H1 (cell line): Measurements from ENCODE around the gene CGNL1. TPM values are rescaled to one million over a fixed set of nuclear protein-coding genes. Genes with fewer than 3 reads are reported as not detected.

Experiments used
- CTCF ChIA-PET: fragments of 300-600 bp; sonication (Branson Sonifier 250); formaldehyde crosslinking; loops from one replicate; lab custom pipeline; 2021; ENCODE audit not compliant: partially characterized antibody; lab: Charles Lee
- POLR2A ChIA-PET: fragments of 300-600 bp; sonication (Branson Sonifier 250); formaldehyde crosslinking; loops from one replicate; lab custom pipeline; 2021; ENCODE audit warnings: inconsistent platforms; ENCODE audit not compliant: partially characterized antibody; lab: Charles Lee
- DNase-seq, 2 experiments: peaks; one replicate each; pipeline versions ENCODE4 v3.0.0 to v3.0.0-alpha.2; 2010 to 2022; ENCODE audit warnings: low spot score in 2 of 2, low read depth in 1 of 2, mixed read lengths in 1 of 2
- FAIRE-seq: peaks from 2 replicates; lab custom pipeline; 2011; peaks lifted over from hg19 to GRCh38; lab: Jason Lieb, UNC
- H2AFZ ChIP-seq: 2 replicates; pipeline ENCODE4 v1.8.1; 2012; ENCODE audit warnings: low read length, inconsistent platforms
- H2AK5ac ChIP-seq: 2 replicates; pipeline ENCODE4 v1.6.1; 2013; ENCODE audit warnings: low read depth, low read length
- H2BK120ac ChIP-seq: replicated peaks from 2 replicates; pipeline ENCODE3; 2013; ENCODE audit warnings: low read depth, low read length, inconsistent platforms
- H2BK12ac ChIP-seq: 2 replicates; pipeline ENCODE4 v1.6.1; 2013; ENCODE audit warnings: low read depth, low read length
- H2BK15ac ChIP-seq: 2 replicates; pipeline ENCODE4 v1.6.1; 2013; ENCODE audit warnings: low read length
- H2BK20ac ChIP-seq: 2 replicates; pipeline ENCODE4 v1.6.1; 2013; ENCODE audit warnings: low read length
- H2BK5ac ChIP-seq: 2 replicates; pipeline ENCODE4 v1.6.1; 2013; ENCODE audit warnings: low read depth, low read length
- H3K14ac ChIP-seq: 2 replicates; pipeline ENCODE4 v1.6.1; 2013; ENCODE audit warnings: inconsistent platforms; ENCODE audit not compliant: insufficient read length
- H3K18ac ChIP-seq: 2 replicates; pipeline ENCODE4 v1.6.1; 2013; ENCODE audit warnings: low read length; ENCODE audit errors: extremely low read depth
- H3K23ac ChIP-seq: 2 replicates; pipeline ENCODE4 v1.6.1; 2013; ENCODE audit warnings: inconsistent platforms; ENCODE audit not compliant: insufficient read length
- H3K23me2 ChIP-seq: 2 replicates; pipeline ENCODE4 v1.6.1; 2013; ENCODE audit warnings: low read depth, low read length
- H3K27ac ChIP-seq: 2 replicates; pipeline ENCODE4 v1.6.1; 2011; ENCODE audit warnings: low read depth, low read length, inconsistent platforms
- H3K27me3 ChIP-seq, 4 experiments: replicated peaks in 1 of 4; 1 replicate in 1 of 4; 2 replicates in 3 of 4; pipeline versions ENCODE4 v1.6.1 to v1.8.1; 2011 to 2013; ENCODE audit warnings: low read length in 3 of 4, mild to moderate bottlenecking in 3 of 4, inconsistent platforms in 2 of 4, mixed read lengths in 2 of 4, moderate library complexity in 1 of 4; ENCODE audit not compliant: control insufficient read depth in 3 of 4, insufficient read depth in 3 of 4; ENCODE audit errors: extremely low read depth in 1 of 4
- H3K36me3 ChIP-seq, 4 experiments: 2 replicates each; pipeline versions ENCODE4 v1.6.1 to v1.8.1; 2011 to 2013; ENCODE audit warnings: mild to moderate bottlenecking in 4 of 4, low read length in 3 of 4, moderate library complexity in 2 of 4, control low read depth in 1 of 4, inconsistent platforms in 1 of 4; ENCODE audit not compliant: insufficient read depth in 4 of 4, control insufficient read depth in 2 of 4
- H3K4ac ChIP-seq: replicated peaks from 2 replicates; pipeline ENCODE3; 2013; ENCODE audit warnings: low read length, low read depth, mixed read lengths, inconsistent platforms; ENCODE audit not compliant: insufficient read length
- H3K4me1 ChIP-seq, 4 experiments: replicated peaks in 1 of 4; 1 replicate in 1 of 4; 2 replicates in 3 of 4; pipeline versions ENCODE4 v1.6.1 to v1.8.1; 2011 to 2013; ENCODE audit warnings: low read length in 3 of 4, inconsistent platforms in 2 of 4, mixed read lengths in 1 of 4; ENCODE audit not compliant: insufficient read depth in 4 of 4, control insufficient read depth in 3 of 4
- H3K4me2 ChIP-seq, 2 experiments: 2 replicates each; pipeline versions ENCODE4 v1.6.1 to v1.8.1; 2011 to 2013; ENCODE audit warnings: low read depth in 2 of 2, low read length in 2 of 2, control low read depth in 1 of 2, inconsistent platforms in 1 of 2, mild to moderate bottlenecking in 1 of 2; ENCODE audit not compliant: insufficient read depth in 1 of 2
- H3K4me3 ChIP-seq, 4 experiments: fragments of 200-600, 300-600 bp in 1 of 4; sonication (generic), shearing (Covaris generic), sonication (Bioruptor Twin) in 1 of 4; 2 replicates each; pipeline versions ENCODE4 v1.5.1 to v1.8.1; 2011 to 2016; ENCODE audit warnings: low read length in 4 of 4, low read depth in 3 of 4, control low read depth in 2 of 4, inconsistent platforms in 2 of 4, mild to moderate bottlenecking in 2 of 4, mixed read lengths in 1 of 4, moderate library complexity in 1 of 4; ENCODE audit not compliant: insufficient read depth in 2 of 4; ENCODE audit errors: extremely low read depth in 1 of 4
- H3K56ac ChIP-seq: replicated peaks from 2 replicates; pipeline ENCODE3; 2013; ENCODE audit warnings: low read depth, mild to moderate bottlenecking, mixed read lengths, low read length, inconsistent platforms; ENCODE audit not compliant: insufficient read length
- H3K79me1 ChIP-seq: 2 replicates; pipeline ENCODE4 v1.6.1; 2013; ENCODE audit warnings: low read depth, low read length, control low read depth
- H3K79me2 ChIP-seq, 2 experiments: 2 replicates each; pipeline versions ENCODE4 v1.6.1 to v1.8.1; 2012 to 2013; ENCODE audit warnings: low read length in 2 of 2, mild to moderate bottlenecking in 2 of 2, inconsistent platforms in 1 of 2; ENCODE audit not compliant: insufficient read depth in 2 of 2, control insufficient read depth in 1 of 2
- H3K9ac ChIP-seq, 4 experiments: replicated peaks in 1 of 4; 1 replicate in 1 of 4; 2 replicates in 3 of 4; pipeline versions ENCODE4 v1.6.1 to v1.8.1; 2011 to 2013; ENCODE audit warnings: low read depth in 3 of 4, low read length in 3 of 4, control low read depth in 2 of 4, mild to moderate bottlenecking in 2 of 4, moderate library complexity in 2 of 4, inconsistent platforms in 1 of 4; ENCODE audit errors: extremely low read depth in 1 of 4
- H3K9me3 ChIP-seq, 2 experiments: 2 replicates each; pipeline versions ENCODE4 v1.6.1 to v1.8.1; 2012 to 2013; ENCODE audit warnings: mild to moderate bottlenecking in 2 of 2, moderate library complexity in 2 of 2, control low read depth in 1 of 2, inconsistent platforms in 1 of 2, low read depth in 1 of 2, low read length in 1 of 2, mixed read lengths in 1 of 2; ENCODE audit not compliant: insufficient read depth in 2 of 2
- H4K20me1 ChIP-seq, 2 experiments: replicated peaks in 1 of 2; 2 replicates each; pipeline versions ENCODE3 to v1.8.1; 2011 to 2013; ENCODE audit warnings: inconsistent platforms in 2 of 2, low read length in 2 of 2, mild to moderate bottlenecking in 1 of 2; ENCODE audit not compliant: insufficient read depth in 2 of 2, control insufficient read depth in 1 of 2
- H4K5ac ChIP-seq: 2 replicates; pipeline ENCODE4 v1.6.1; 2013; ENCODE audit warnings: low read length, low read depth, mixed read lengths, inconsistent platforms; ENCODE audit not compliant: insufficient read length
- H4K8ac ChIP-seq: 2 replicates; pipeline ENCODE4 v1.8.0; 2013; ENCODE audit warnings: mild to moderate bottlenecking, moderate library complexity, low read length, inconsistent platforms; ENCODE audit not compliant: insufficient read depth; ENCODE audit errors: extremely low read depth
- H4K91ac ChIP-seq: replicated peaks from 2 replicates; pipeline ENCODE3; 2013; ENCODE audit warnings: low read length, mixed read lengths, inconsistent platforms; ENCODE audit not compliant: insufficient read length
- BCL11A ChIP-seq, 2 experiments: IDR thresholded peaks; one replicate each; pipeline ENCODE4 v1.6.1; 2011; ENCODE audit warnings: low read depth in 2 of 2, low read length in 2 of 2, mild to moderate bottlenecking in 2 of 2
- BRCA1 ChIP-seq: IDR thresholded peaks from 2 replicates; pipeline ENCODE4 v1.6.1; 2012; ENCODE audit warnings: low read depth, low read length, improper control_type of control experiment
- EP300 ChIP-seq, 2 experiments: IDR thresholded peaks; 1 replicate in 1 of 2; 2 replicates in 1 of 2; pipeline ENCODE4 v1.6.1; 2011 to 2012; ENCODE audit warnings: low read depth in 2 of 2, low read length in 2 of 2, mild to moderate bottlenecking in 2 of 2, borderline replicate concordance in 1 of 2, inconsistent platforms in 1 of 2, moderate library complexity in 1 of 2
- GABPA ChIP-seq: IDR thresholded peaks from 2 replicates; pipeline ENCODE4 v1.6.1; 2011; ENCODE audit warnings: mild to moderate bottlenecking, low read length, moderate library complexity, borderline replicate concordance; ENCODE audit not compliant: insufficient read depth
- JUN ChIP-seq: IDR thresholded peaks from 2 replicates; pipeline ENCODE4 v1.6.1; 2011; ENCODE audit warnings: low read depth, mild to moderate bottlenecking, improper control_type of control experiment, low read length
- KDM4A ChIP-seq: IDR thresholded peaks from one replicate; pipeline ENCODE4 v1.7.1; 2012; ENCODE audit warnings: low read depth, mild to moderate bottlenecking, moderate library complexity, low read length, inconsistent platforms; ENCODE audit not compliant: severe bottlenecking
- RBBP5 ChIP-seq: IDR thresholded peaks from 2 replicates; pipeline ENCODE4 v1.7.1; 2012; ENCODE audit warnings: low read depth, mild to moderate bottlenecking, inconsistent platforms, low read length, moderate library complexity, borderline replicate concordance
- SIN3A ChIP-seq, 2 experiments: IDR thresholded peaks in 1 of 2; conservative IDR thresholded peaks in 1 of 2; 2 replicates each; pipeline ENCODE4 v1.6.1; 2011 to 2012; ENCODE audit warnings: low read length in 2 of 2, improper control_type of control experiment in 1 of 2, low read depth in 1 of 2, mild to moderate bottlenecking in 1 of 2
- SP4 ChIP-seq: IDR thresholded peaks from 2 replicates; pipeline ENCODE4 v1.6.1; 2012; ENCODE audit warnings: low read length, inconsistent platforms
- SUZ12 ChIP-seq: fragments of 200-600 bp; sonication (generic); IDR thresholded peaks from 2 replicates; pipeline ENCODE4 v1.6.1; 2012; ENCODE audit warnings: mild to moderate bottlenecking, inconsistent platforms, low read length, moderate library complexity, mixed read lengths
- WGBS, 2 experiments: shearing (Covaris generic) in 1 of 2; methylation state at CpG; one replicate each; pipeline versions ENCODE4 v1.1.6 to v1.1.7; 2013 to 2015; ENCODE audit warnings: low lambda C conversion rate in 2 of 2, mixed read lengths in 2 of 2, inconsistent platforms in 1 of 2, low coverage in 1 of 2, missing lambda C conversion rate in 1 of 2; ENCODE audit not compliant: insufficient replicate concordance in 2 of 2, insufficient coverage in 1 of 2, insufficient read length in 1 of 2; ENCODE audit errors: extremely low coverage in 1 of 2, missing lambda C conversion rate in 1 of 2; 5-methylcytosine and 5-hydroxymethylcytosine counted together
- polyA plus RNA-seq, 7 experiments: library from polyadenylated mRNA; depleted of rRNA in 3 of 7; stranded (reverse) in 5 of 7; unstranded in 2 of 7; fragments of >200 nt in 5 of 7; fragments of 200-250 nt in 2 of 7; gene quantifications; 1 replicate in 5 of 7; 2 replicates in 1 of 7; 4 replicates in 1 of 7; pipeline versions ENCODE4 v1.2.1 to v1.2.3, GENCODE V29; 2011 to 2013; ENCODE audit warnings: missing spikeins in 2 of 7, mixed read lengths in 2 of 7
- total RNA-seq: library from RNA; stranded (reverse); fragmentation: NEBNext Ultra II Directional; extraction: Animal tissue kit (Norgen Biotek cat#: 25700); gene quantifications from 2 replicates; pipeline ENCODE4 v1.2.1, GENCODE V29; 2021
- TF ChIP-seq, protein P1 (sequence below): IDR thresholded peaks from 2 replicates; pipeline ENCODE4 v1.6.1; 2012; ENCODE audit warnings: low read length, inconsistent platforms
- TF ChIP-seq, protein P2 (sequence below): IDR thresholded peaks from 2 replicates; pipeline ENCODE4 v1.6.1; 2012; ENCODE audit warnings: inconsistent platforms

CGNL1 gene
- total and polyA plus RNA-seq, 2 of the 8 experiments (the other 6 are each of a cell fraction or from before 2014, with no cell fraction given), result 21.8 to 75.6 TPM

DNA sequence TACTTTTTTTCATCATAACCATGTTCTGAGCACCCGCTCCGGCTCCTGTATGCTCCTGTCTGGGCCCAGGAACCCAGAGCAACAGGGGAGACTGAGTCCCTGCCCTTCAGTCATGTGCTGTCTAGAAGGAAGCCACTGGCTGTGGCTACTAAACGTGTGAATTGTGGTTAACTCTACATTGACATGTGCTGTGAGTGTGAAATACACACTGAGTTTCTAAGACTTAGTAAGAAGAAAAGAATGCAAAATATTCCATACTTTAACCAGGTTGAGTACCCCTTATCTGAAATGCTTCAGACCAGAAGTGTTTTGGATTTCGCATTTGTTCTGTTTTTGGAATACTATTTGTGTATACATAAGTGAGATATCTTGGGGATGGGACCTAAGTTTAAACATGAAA lies 42.8 kb upstream of the CGNL1 start:
- POLR2A ChIA-PET, result no interaction called here
- TF ChIP-seq, protein P1, sequence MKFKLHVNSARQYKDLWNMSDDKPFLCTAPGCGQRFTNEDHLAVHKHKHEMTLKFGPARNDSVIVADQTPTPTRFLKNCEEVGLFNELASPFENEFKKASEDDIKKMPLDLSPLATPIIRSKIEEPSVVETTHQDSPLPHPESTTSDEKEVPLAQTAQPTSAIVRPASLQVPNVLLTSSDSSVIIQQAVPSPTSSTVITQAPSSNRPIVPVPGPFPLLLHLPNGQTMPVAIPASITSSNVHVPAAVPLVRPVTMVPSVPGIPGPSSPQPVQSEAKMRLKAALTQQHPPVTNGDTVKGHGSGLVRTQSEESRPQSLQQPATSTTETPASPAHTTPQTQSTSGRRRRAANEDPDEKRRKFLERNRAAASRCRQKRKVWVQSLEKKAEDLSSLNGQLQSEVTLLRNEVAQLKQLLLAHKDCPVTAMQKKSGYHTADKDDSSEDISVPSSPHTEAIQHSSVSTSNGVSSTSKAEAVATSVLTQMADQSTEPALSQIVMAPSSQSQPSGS, result no peak
- TF ChIP-seq BCL11A (IDR thresholded peaks at IDR 0.05; ENCODE audit: low read depth in 2 of 2, low read length in 2 of 2) (no peak), SP4 (no peak), EP300 (IDR thresholded peaks at IDR 0.05; ENCODE audit: borderline replicate concordance in 1 of 2, low read depth in 2 of 2, low read length in 2 of 2) (no peak), JUN (no peak), KDM4A (no peak), SUZ12 (no peak), GABPA (no peak), RBBP5 (no peak), BRCA1 (no peak), SIN3A (conservative IDR thresholded peaks at IDR 0.05 in 1 of 2, IDR thresholded peaks at IDR 0.05 in 1 of 2; ENCODE audit: low read depth in 1 of 2, low read length in 2 of 2) (no peak)
- TF ChIP-seq, protein P2, sequence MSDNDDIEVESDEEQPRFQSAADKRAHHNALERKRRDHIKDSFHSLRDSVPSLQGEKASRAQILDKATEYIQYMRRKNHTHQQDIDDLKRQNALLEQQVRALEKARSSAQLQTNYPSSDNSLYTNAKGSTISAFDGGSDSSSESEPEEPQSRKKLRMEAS, result no peak

More for the DNA sequence above, 42.8 kb upstream of the CGNL1 start:
- no peak for DNase-seq
- Histone ChIP-seq H3K36me3 (no peaks in the 10 kb centered on the region), H3K23ac (no peak overlapping the region), H2BK15ac (no peak overlapping the region), H2BK20ac (no peak overlapping the region), H2AK5ac (no peak overlapping the region), H3K9ac (no peak overlapping the region), H3K27me3 (no peaks in the 10 kb centered on the region), H3K23me2 (no peaks in the 10 kb centered on the region), H2BK120ac (no peak overlapping the region), H3K27ac (no peak overlapping the region), H4K91ac (no peak overlapping the region), H2BK5ac (no peak overlapping the region), H3K4ac (no peak overlapping the region), H3K56ac (no peak overlapping the region), H3K14ac (no peak overlapping the region), H3K79me1 (no peaks in the 10 kb centered on the region), H4K8ac (no peak overlapping the region), H3K4me2 (no peak overlapping the region), H3K9me3 (no peaks in the 10 kb centered on the region), H3K4me3 (no peak overlapping the region), H4K5ac (no peak overlapping the region), H2BK12ac (no peak overlapping the region), H2AFZ (no peak overlapping the region), H3K79me2 (no peaks in the 10 kb centered on the region), H3K18ac (no peak overlapping the region), H4K20me1 (no peaks in the 10 kb centered on the region), H3K4me1 (peaks cover 0 to 4% (median 0%) of the 10 kb centered on the region in 4 experiments; a peak in 1 of 7 replicates)
- no peak for FAIRE-seq
- WGBS, 2 experiments, result 91% methylated on average over 4 of the region's 4 CpGs; no CpG with 5 or more reads in 1 of the 2 experiments
- CTCF ChIA-PET, result interaction anchor here (1.3 to 2.3 kb wide), 6 partner anchors 170 to 209 kb away, joined by 3 to 11 read pairs (median 6); no protein-coding TSS in a partner anchor
